ENCODE data around the gene GRK3.

GRK3 gene

DNA sequence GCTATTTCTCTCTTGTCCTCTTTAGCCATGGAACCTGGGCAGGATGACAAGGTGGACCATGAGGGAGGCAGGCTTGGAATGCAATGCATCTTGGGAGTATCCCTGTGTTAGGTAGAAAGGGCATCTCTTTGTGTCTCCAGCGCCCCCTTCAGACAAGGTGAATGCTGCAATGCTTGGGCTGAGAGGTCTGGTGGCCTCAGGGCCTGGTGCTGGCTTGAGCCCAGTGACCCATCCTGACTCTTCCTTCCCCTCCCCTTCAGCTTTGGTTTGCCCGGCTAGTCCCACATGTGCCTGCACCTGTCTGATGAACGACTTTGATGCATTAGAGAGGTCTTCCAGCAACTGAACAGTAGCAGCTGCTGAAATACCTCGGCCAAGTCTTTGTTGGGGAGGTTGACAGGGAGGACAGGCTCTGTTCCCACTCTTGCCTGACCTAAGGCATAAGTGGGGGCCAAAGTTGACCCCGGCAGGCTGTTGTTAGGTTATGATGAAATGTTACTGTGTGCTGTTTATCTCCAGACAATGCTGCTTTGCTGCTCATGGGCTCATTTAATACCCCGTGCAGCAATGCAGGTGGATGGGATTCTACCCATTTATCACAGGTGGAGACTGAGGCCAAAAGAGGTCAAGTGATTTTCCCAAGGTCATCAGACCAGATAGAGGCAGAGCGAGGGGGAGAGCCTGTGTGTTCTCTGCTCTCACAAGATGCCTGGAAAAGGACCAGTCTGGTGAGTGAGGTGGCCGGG is 200.0 kb downstream of the GRK3 start:
- no peak for DNase-seq

- no peak for DNase-seq
These were observed 200.5 kb downstream of the GRK3 start for GRCh38 chr22:25765016-25765367.

DNA sequence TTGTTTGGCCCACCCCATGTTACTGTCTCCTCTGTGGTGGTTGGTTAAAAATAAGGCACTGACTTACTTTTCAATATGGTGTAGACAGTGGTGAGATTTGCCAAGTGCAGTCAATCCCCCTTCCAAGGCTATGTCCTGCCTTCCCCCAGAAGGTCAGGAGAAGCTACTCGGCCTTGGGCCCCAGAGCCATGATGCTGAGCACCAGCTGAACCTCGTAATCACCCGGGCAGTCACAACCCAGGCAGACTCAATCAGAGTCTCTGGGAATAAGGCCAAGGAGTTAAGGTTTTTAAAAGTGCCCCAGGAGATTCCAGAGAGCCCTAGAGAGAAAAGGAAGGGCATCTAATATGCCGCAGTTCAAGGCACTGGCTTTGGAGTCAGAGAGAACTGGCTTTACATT is 201.3 kb downstream of the GRK3 start:
- no peak for DNase-seq

DNA sequence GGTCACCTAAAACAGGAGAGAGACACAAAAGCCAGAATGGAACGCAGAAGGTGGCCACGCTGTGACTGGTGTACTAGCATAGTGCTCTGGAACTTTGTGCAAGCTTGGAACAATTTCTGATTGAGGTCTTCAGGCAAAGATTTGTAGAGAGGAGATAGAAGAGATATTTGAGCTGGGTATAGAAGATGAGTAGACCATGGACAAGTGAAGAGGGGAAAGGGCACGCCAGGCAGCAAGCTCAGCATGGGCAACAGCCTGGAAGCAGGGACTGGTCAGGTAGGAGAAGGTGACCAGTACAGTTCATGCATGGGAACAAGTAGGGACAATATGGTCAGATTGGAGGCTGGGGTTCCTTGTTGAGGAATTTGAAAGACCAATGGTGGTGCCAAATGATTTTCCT is 201.9 kb downstream of the GRK3 start:
- no peak for DNase-seq

- no peak for DNase-seq
These were observed 205.9 kb downstream of the GRK3 start for GRCh38 chr22:25770333-25770732.

- DNase-seq = no peak
These were observed 207.8 kb downstream of the GRK3 start for GRCh38 chr22:25772288-25772687.

- no peak for DNase-seq
These were observed 210.1 kb downstream of the GRK3 start for GRCh38 chr22:25774575-25775026.

DNA sequence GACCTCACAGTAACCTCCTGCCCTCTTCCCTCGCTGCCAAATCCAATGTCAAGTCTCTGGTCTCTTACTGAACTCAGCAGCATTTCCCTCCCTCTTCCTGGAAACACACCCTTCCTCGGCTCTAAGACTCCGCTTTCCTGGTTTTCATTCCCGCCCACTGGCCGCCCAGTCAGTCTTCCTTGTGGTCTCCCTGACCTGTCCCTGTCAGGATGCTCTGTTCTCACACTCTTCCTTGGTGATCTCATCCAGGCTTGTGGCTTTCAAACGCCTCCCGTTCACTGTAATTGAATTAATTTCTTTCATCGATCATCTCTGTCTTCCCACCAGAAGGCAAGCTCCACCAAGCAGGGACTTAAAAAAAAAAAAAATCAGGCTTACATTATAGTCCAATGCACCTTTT is 211.1 kb downstream of the GRK3 start:
- DNase-seq = no peak

- DNase-seq = no peak
These were observed 212.9 kb downstream of the GRK3 start for GRCh38 chr22:25777411-25777810.

DNA sequence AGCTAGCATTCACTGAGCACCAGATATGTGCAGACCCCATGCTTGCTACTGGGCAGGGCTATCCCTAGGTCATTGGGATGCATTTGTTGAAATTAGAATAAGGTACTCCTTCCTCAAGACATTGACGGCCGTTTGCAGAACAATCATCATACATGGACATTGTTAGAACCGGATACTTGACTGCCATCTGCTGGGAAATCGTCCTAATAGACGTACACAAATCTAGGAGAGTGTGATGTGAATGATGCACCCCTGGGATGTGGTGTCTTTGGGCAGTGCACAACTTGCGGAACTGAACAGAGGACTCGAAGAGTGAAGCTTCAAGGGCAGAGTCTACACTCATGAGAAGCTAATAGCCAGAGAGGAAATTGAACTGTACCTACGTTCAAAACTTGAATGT is 213.4 kb downstream of the GRK3 start:
- DNase-seq = peak; percentile 8
